HG02759 (cell line): ENCODE data around the gene BSN.
"Not testable (repeated sequence)": the region's sequence is repeated elsewhere in the genome, so short reads cannot be mapped to it uniquely, and the experiment has no call there.

ENCODE experiments used
- ATAC-seq: cut with Tn5 transposase; IDR thresholded peaks from one replicate; pipeline ENCODE4 v1.9.1; 2021; ENCODE audit warnings: mild to moderate bottlenecking, moderate library complexity; ENCODE audit not compliant: unreplicated experiment

BSN gene

DNA sequence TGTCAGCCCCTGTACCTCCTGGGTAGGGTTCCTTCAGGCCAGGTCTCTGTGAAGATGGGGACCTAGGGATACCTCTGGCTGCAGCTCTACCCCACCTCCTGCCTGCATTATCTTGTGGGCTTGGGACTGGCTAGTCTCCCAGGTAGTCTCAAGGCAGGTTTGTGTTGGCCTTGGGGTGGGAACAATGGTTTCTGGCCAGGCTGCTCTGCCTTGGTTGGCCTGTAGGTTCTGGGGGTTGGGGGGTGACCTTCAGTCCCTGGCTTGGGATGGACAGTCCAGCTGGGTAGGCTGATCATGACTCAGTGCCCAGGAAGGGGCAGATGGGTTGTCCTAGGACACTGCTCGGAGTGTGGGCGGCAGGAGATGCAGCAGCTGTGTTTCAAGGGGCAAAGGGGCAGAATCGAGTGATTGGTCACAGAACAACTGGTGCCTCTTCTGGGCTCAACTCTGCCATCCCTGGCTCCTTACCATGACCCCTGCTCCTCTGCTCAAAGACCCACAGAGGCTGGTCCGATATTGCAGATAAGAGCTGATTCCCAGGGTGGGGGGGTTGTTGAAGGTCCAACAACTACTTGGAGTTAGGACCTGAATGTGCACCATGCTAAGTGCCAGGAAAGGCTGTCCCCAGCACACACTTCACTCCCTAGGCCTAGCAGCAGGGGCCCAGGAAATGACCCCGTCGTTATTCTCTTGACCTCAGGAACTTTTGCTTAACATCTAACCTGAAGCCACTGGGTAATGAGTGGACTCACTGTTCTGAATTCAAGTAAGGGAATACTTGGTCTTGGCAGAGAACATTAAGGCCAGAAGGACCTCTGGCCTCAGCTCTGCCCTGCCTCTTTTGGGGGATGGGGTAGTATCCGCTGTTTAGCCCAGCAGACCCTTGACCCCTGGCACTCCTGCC, 18.1 kb upstream of the BSN start:
- ATAC-seq = no peak

DNA sequence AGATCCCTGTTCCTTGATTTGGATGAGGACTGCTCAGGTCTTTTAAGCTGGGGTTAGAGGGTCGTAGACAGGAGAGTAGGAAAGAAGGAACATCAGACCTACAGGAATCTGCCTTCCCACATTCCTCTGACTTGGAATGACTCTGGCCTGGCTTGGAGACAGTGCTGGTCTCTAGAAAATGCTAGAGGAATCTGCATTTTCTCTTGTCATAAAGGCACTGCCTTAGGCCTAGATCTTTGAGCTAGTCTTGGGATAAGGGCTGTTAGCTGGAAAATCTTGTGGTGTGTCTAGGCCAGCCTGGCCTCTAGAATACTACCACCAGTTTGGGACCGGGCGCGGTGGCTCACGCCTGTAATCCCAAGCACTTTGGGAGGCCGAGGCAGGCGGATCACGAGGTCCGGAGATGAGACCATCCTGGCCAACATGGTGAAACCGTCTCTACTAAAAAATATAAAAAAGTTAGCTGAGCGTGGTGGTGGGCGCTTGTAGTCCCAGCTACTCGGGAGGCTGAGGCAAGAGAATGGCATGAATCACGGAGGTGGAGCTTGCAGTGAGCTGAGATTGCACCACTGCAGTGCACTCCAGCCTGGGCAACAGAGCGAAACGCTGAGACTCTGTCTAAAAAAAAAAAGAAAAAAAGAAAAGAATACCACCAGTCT, 17.3 kb upstream of the BSN start:
- no peak for ATAC-seq

DNA sequence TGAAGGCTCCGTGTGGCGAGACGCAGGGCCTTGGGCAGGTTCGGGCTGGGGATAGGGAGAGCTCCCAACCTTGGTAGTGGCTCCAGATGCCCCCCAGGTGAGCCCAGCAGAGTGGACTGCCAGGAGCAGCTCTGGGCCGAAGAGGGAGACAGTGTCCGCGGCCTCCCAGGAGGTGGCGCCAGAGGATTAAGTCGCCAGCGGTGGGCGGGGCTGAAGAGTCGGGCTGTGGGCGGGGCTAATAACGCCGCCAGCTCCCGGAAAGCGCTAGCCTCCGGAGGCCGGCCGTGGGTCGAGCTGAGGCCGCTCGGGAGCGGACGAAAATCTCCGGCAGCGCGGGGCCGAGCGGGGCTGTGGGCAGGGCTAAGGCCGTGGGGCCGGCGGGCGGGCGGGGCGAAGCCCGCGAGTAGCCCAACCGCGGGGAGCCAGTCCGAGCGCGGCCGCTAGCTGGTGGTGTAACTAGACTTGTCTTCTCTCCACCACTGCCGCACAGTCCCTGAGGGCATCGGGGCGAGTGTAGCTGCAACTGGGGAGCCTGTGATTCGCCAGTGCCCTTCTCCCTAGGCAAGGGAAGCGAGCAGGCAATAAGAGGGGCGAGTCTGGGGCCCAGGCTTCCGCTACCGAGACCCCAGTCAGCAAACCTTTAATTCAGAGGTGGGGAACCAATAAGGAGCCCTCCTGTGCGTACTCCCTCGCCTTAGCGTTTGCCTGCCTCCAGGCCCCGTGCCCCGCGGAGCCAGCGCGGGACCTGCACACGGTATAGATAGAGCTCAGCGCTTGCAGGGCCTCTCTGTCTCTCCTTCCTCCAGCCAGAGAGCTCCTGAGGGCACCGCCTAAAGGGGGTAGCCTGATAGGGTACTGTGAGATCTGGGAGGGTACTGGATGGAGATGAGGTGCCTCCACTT, 14.4 kb upstream of the BSN start:
- ATAC-seq = peak; percentile 95

DNA sequence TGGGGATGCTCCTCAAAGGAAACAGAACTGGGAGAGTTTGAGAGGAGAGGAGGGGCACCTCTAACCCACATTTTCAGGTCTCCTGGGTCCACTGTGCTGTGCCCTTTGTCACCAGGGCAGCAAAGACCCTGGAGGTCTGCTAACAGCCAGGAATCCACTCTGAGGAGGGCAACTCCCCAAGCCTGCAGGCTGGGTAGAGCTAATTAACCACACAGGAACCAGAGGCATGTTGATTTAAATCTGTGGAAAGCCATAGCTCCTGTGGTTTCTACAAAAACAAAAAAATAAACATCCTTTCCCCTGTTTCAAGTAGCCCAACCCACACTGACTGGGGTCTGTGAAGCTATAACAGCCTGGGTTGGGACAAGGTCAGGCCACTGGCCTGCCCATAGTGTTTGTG, 2.2 kb upstream of the BSN start:
- ATAC-seq = no peak

DNA sequence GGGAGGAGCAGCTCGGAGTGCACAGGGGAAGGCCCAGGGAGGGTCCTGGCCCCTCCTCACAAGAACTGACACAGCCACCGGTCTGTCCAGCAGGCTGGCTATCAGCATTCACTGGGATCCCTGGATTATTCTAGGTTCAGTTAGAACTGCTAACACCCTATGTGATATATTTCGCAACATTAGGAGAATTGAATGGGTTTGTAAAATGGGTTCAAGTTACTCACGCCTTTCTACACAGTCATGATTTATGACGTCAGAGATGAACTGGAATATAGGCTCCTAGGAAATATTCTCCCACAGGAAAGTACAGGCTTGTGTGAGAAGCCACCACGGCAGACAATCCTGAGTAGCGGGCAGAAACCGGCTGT, 969 bp upstream of the BSN start:
- no peak for ATAC-seq

- peak; percentile 60 for ATAC-seq
Observed at GRCh38 chr3:49554633-49555265, 472 bp downstream of the BSN start.

DNA sequence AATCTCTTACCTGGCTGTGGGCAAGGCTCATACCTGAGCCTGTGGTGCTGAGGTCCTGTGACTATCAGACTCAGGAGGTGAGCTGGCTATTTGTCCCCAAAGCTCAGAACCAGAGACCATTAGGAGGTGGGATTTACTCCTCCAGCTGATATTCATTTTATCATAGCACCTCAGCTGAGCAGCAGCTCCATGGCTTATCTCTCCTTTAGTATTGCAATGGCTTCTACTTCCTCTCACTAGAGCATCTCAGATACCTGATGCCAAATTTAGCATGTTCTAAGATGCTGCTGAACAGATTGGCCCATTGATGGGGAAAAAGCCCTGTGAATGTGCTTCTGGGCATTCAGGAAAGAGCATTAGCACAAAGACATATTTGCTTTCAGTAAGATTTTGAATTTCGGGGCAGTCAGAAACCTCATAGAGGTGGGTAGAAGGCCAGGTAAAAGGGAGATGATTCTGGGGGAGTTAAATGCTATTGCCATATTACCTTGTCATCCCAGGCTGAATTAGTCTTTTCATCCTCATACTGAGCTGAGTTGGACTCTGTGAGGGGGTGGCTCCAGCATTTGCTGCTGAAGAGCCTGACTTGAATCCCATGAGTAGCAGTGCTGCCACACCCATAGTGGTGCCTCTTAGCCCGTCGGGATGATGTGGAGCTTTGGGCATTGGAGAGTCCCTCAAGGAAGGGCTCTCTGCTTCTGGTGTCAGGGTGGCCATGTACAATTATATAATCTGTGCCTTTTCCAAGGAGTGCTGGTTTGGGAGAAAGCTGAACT, 2.4 kb downstream of the BSN start:
- no peak for ATAC-seq

- ATAC-seq = no peak
Observed at GRCh38 chr3:49563040-49563578, 8.8 kb downstream of the BSN start.

- ATAC-seq = no peak
Observed at GRCh38 chr3:49563766-49564165, 9.5 kb downstream of the BSN start.

DNA sequence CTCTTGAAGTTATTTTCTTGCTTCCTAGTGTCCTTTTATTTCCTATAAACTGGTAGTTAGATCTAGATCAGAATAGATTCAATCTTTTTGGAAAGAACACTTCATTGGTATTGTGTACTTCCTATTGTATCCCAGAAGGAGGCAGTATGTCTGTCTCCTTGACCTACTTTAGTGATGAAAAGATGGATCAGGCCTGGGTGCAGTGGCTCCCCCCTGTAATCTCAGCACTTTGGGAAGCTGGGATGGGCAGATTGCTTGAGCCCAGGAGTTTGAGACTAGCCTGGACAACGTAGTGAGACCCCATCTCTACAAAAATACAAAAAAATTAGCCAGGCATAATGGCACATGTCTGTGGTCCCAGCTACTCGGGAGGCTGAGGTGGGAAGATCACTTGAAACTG, 12.0 kb downstream of the BSN start:
- ATAC-seq = no peak

DNA sequence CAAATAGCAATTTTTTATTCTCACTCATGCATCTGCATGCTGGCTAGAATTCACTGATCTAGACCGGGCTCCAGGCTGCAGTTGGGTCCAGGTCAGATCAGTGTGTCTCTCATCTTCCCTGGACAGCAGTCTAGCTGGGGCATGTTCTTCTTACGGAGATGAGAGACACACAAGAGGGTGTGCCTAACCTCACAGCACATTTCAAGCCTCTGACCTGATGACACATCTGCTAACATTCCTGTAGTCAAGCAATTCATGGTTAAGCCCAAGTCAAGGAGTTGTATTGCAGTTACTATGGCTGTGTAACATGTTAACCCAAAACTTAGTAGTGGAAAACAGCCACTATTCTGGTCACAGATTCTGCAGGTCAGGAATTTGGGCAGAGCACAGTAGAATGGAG, 13.1 kb downstream of the BSN start:
- ATAC-seq = no peak

DNA sequence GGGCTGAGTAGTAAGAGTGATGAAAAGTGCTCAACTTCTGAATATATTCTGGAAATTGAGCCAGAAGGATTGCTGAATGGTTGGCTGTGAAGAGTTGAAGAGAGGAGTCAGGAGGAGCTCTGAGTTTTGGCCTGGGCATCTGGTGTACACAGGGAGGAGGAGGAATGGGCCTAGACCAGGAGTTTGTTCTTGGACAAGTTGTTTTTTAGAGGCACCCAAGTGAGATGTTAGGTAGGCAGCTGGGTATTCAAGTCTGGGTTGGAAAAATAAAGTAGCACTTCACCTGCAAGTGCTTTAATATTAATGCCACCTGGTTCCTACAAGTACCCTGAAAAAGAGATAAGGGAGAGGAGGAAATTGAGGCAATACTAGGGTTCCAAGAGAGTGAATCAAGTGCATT, 14.7 kb downstream of the BSN start:
- no peak for ATAC-seq

GRCh38 chr3:49570028-49570654, 15.9 kb downstream of the BSN start:
- no peak for ATAC-seq

- ATAC-seq = no peak
Observed at GRCh38 chr3:49582177-49582576, 27.9 kb downstream of the BSN start.

GRCh38 chr3:49585261-49585755, 31.0 kb downstream of the BSN start:
- ATAC-seq = not testable (repeated sequence)

- no peak for ATAC-seq
Observed at GRCh38 chr3:49591615-49592014, 37.3 kb downstream of the BSN start.

- no peak for ATAC-seq
Observed at GRCh38 chr3:49593041-49593440, 38.8 kb downstream of the BSN start.

DNA sequence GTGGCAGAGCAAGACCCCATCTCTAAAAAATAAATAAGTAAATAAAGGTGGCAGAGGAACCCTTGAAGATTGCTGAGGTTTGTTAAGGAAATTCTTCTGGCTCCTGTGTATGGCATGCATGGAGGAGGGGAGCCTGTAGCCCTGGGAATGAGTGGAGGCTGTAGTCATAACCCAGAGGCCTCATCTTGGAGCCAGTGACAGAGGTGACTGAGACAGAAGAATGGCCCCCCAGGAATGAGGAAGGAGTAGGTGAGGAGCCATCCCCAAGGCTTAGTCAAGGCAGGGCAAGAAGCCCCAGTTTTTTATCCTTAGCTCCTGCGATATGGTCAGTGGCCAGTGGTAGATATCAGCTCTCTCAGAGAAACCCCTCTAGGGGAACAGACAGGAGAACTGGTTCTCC, 46.5 kb downstream of the BSN start:
- ATAC-seq = no peak

DNA sequence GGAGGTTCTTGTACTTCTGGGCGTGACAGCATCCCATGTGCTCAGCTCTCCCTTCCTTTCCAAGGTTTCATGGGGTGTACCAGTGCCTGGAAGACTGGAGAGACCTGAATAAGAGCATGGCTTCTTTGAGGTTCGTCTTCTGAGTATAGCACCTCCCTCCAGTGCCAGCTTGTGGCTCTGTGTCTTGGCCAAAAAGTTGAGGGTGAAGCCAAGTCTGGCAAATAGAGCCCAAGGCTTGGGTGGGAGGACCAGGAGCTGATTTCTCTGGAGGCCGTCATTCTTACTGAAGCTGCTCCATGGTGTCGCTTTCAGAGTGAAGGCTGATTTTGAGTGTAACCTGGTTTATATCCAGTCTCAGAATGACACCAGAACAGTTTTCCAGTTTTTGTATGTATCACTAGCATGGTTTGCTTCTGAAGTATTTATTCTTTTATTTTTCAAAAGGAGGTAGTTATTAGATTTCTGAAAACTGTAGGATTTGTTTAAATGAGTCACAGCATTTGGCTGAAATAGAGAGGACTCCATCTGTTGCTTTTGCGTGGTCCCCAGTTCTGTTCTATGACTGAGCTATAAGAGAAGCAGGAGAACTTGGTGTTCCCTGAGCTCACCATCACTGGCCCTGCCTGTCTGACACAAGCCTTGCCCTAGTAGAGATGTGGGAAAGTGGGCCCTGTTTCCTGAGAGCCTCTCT, 47.2 kb downstream of the BSN start:
- no peak for ATAC-seq
